SK-N-SH (cell line): Measurements from ENCODE around the gene CNTN3. TPM values are rescaled to one million over a fixed set of nuclear protein-coding genes. Genes with fewer than 3 reads are reported as not detected.

Experiments used
- CTCF ChIA-PET: fragments of 300-600, 350-600 bp; formaldehyde crosslinking; extraction: SDS; loops from one replicate; lab custom pipeline; 2021; lab: Yijun Ruan, JAX
- POLR2A ChIA-PET: fragments of 350-600 bp; sonication (Branson Sonifier 250); formaldehyde crosslinking; extraction: SDS; loops from one replicate; lab custom pipeline; 2020; ENCODE audit warnings: antibody characterized with exemption, inconsistent platforms; lab: Yijun Ruan, JAX
- DNase-seq: peaks from one replicate; pipeline ENCODE4 v3.0.0; 2012
- H2AFZ ChIP-seq: fragments of 200-600 bp; sonication (generic); 2 replicates; pipeline ENCODE4 v1.8.1; 2016; ENCODE audit warnings: antibody characterized with exemption, mild to moderate bottlenecking, low read depth
- H3F3A ChIP-seq: fragments of 200-600 bp; sonication (generic); replicated peaks from 2 replicates; pipeline ENCODE3; 2016; ENCODE audit warnings: antibody characterized with exemption, mild to moderate bottlenecking; ENCODE audit not compliant: insufficient read depth
- H3K27ac ChIP-seq, 2 experiments: fragments of 200-500 bp in 1 of 2; fragments of 200-600 bp in 1 of 2; sonication (Bioruptor generic) in 1 of 2; sonication (generic), shearing (Covaris generic) in 1 of 2; 2 replicates each; pipeline versions ENCODE4 v1.5.1 to v1.6.1; 2014 to 2016; ENCODE audit warnings: low read depth in 2 of 2, inconsistent platforms in 1 of 2, low read length in 1 of 2, mild to moderate bottlenecking in 1 of 2, mixed read lengths in 1 of 2
- H3K27me3 ChIP-seq: fragments of 200-600 bp; sonication (generic), shearing (Covaris generic); 2 replicates; pipeline ENCODE4 v1.6.1; 2016; ENCODE audit warnings: mixed run types; ENCODE audit not compliant: insufficient read depth
- H3K36me3 ChIP-seq, 2 experiments: fragments of 200-500 bp in 1 of 2; fragments of 200-600 bp in 1 of 2; sonication (Bioruptor generic) in 1 of 2; sonication (generic) in 1 of 2; replicated peaks in 1 of 2; 2 replicates each; pipeline versions ENCODE3 to v1.5.1; 2014 to 2016; ENCODE audit warnings: low read length in 1 of 2, mild to moderate bottlenecking in 1 of 2; ENCODE audit not compliant: insufficient read depth in 2 of 2, control insufficient read depth in 1 of 2
- H3K4me1 ChIP-seq, 2 experiments: fragments of 200-500 bp in 1 of 2; fragments of 200-600 bp in 1 of 2; sonication (Bioruptor generic) in 1 of 2; sonication (generic), shearing (Covaris generic) in 1 of 2; 2 replicates each; pipeline versions ENCODE4 v1.5.1 to v1.6.1; 2014 to 2016; ENCODE audit warnings: low read depth in 1 of 2, low read length in 1 of 2, mixed run types in 1 of 2; ENCODE audit not compliant: insufficient read depth in 2 of 2, control insufficient read depth in 1 of 2
- H3K4me2 ChIP-seq: fragments of 200-600 bp; sonication (generic), shearing (Covaris generic); 2 replicates; pipeline ENCODE4 v1.6.1; 2017; ENCODE audit warnings: mixed run types
- H3K4me3 ChIP-seq, 2 experiments: fragments of 200-500 bp in 1 of 2; fragments of 200-600 bp in 1 of 2; sonication (Bioruptor generic) in 1 of 2; sonication (generic), shearing (Covaris generic) in 1 of 2; 2 replicates each; pipeline versions ENCODE4 v1.5.1 to v1.8.1; 2014 to 2016; ENCODE audit warnings: low read depth in 2 of 2, inconsistent platforms in 1 of 2, low read length in 1 of 2, mild to moderate bottlenecking in 1 of 2, mixed read lengths in 1 of 2, moderate library complexity in 1 of 2
- H3K79me2 ChIP-seq: fragments of 200-600 bp; sonication (generic); 2 replicates; pipeline ENCODE4 v1.8.1; 2017; ENCODE audit warnings: mild to moderate bottlenecking; ENCODE audit not compliant: insufficient read depth
- H3K9ac ChIP-seq: fragments of 200-600 bp; sonication (generic); 2 replicates; pipeline ENCODE4 v1.6.1; 2017; ENCODE audit warnings: mixed run types
- H3K9me2 ChIP-seq: fragments of 200-600 bp; sonication (generic); 2 replicates; pipeline ENCODE4 v1.6.1; 2017; ENCODE audit warnings: mixed run types
- H3K9me3 ChIP-seq: fragments of 200-600 bp; sonication (generic); 2 replicates; pipeline ENCODE4 v1.6.1; 2017; ENCODE audit warnings: mixed run types, mild to moderate bottlenecking, moderate library complexity
- H4K20me1 ChIP-seq: fragments of 200-600 bp; sonication (generic); 2 replicates; pipeline ENCODE4 v1.6.1; 2017; ENCODE audit warnings: mild to moderate bottlenecking, mixed run types; ENCODE audit not compliant: insufficient read depth
- CTCF ChIP-seq: fragments of 200-600 bp; sonication (generic); IDR thresholded peaks from 2 replicates; pipeline ENCODE4 v1.6.1; 2017; ENCODE audit warnings: antibody characterized with exemption, mild to moderate bottlenecking, moderate library complexity
- ELF1 ChIP-seq: IDR thresholded peaks from 2 replicates; pipeline ENCODE4 v1.4.0; 2012
- FOSL2 ChIP-seq: IDR thresholded peaks from 2 replicates; pipeline ENCODE4 v1.4.0; 2012; ENCODE audit warnings: low read depth, mild to moderate bottlenecking, moderate library complexity, borderline replicate concordance
- FOXJ3 ChIP-seq: sonication (generic); formaldehyde crosslinking; IDR thresholded peaks from 2 replicates; pipeline ENCODE4 v1.5.1; 2020; ENCODE audit warnings: mild to moderate bottlenecking, missing genetic modification reagents
- GABPA ChIP-seq: IDR thresholded peaks from 2 replicates; pipeline ENCODE4 v1.4.0; 2012; ENCODE audit warnings: low read depth, mild to moderate bottlenecking
- GATA2 ChIP-seq: sonication (generic); formaldehyde crosslinking; IDR thresholded peaks from 2 replicates; pipeline ENCODE4 v1.5.0; 2020; ENCODE audit warnings: mild to moderate bottlenecking, missing genetic modification reagents
- MEF2A ChIP-seq: IDR thresholded peaks from 2 replicates; pipeline ENCODE4 v1.4.0; 2012; ENCODE audit warnings: low read depth, borderline replicate concordance
- MXI1 ChIP-seq: IDR thresholded peaks from 2 replicates; pipeline ENCODE4 v1.6.1; 2012; ENCODE audit warnings: mild to moderate bottlenecking, low read depth, low read length, improper control_type of control experiment
- POLR2AphosphoS5 ChIP-seq: IDR thresholded peaks from 2 replicates; pipeline ENCODE4 v1.6.1; 2012; ENCODE audit warnings: low read depth, low read length
- RCOR1 ChIP-seq: fragments of 150-350 bp; IDR thresholded peaks from 2 replicates; pipeline ENCODE4 v1.6.1; 2017; ENCODE audit warnings: antibody characterized with exemption, low read length
- RXRA ChIP-seq: IDR thresholded peaks from 2 replicates; pipeline ENCODE4 v1.4.0; 2012; ENCODE audit warnings: low read depth, mild to moderate bottlenecking, borderline replicate concordance
- SIN3A ChIP-seq: IDR thresholded peaks from 2 replicates; pipeline ENCODE4 v1.6.1; 2012; ENCODE audit warnings: low read depth, mild to moderate bottlenecking, low read length, moderate library complexity, borderline replicate concordance
- SMC3 ChIP-seq: IDR thresholded peaks from 2 replicates; pipeline ENCODE4 v1.6.1; 2012; ENCODE audit warnings: low read depth, low read length, improper control_type of control experiment
- TAF1 ChIP-seq: IDR thresholded peaks from 2 replicates; pipeline ENCODE4 v1.6.1; 2012; ENCODE audit warnings: low read depth, mild to moderate bottlenecking, low read length, moderate library complexity, borderline replicate concordance
- TCF12 ChIP-seq: IDR thresholded peaks from 2 replicates; pipeline ENCODE4 v1.4.0; 2012
- USF1 ChIP-seq: IDR thresholded peaks from 2 replicates; pipeline ENCODE4 v1.4.0; 2012; ENCODE audit warnings: low read depth, borderline replicate concordance
- WGBS: methylation state at CpG from one replicate; pipeline ENCODE4 v1.1.6; 2017; ENCODE audit warnings: low lambda C conversion rate; 5-methylcytosine and 5-hydroxymethylcytosine counted together
- polyA plus RNA-seq, 3 experiments: library from polyadenylated mRNA; depleted of rRNA; stranded (reverse); fragments of >200 nt; gene quantifications; 2 replicates each; pipeline ENCODE4 v1.2.3, GENCODE V29; 2012

The CNTN3 gene
- polyA plus RNA-seq, 1 of the 3 experiments (the other 2 are of a cell fraction) = 2.8 TPM

GRCh38 chr3:74584782-74585181 is 29.7 kb downstream of the CNTN3 start:
- no peaks in the 10 kb centered on the region for H3K9me2 ChIP-seq
- ChIA-PET CTCF (no interaction called here), POLR2A (no interaction called here)
- no peaks in the 10 kb centered on the region for H3K36me3 ChIP-seq
- H3K4me2 ChIP-seq = no peak overlapping the region
- TF ChIP-seq CTCF (no peak), TCF12 (no peak), FOXJ3 (CRISPR knock-in tag) (no peak), ELF1 (no peak), USF1 (no peak), SIN3A (no peak), SMC3 (no peak), FOSL2 (no peak), MXI1 (no peak), TAF1 (no peak), GATA2 (CRISPR knock-in tag) (no peak), RXRA (no peak)
- WGBS = 26% methylated on average over 2 of the region's 2 CpGs
- H3K9ac ChIP-seq = no peak overlapping the region
- H4K20me1 ChIP-seq = no peaks in the 10 kb centered on the region
- no peak overlapping the region for H3K27ac ChIP-seq
- H3K79me2 ChIP-seq = peaks cover 15% of the 10 kb centered on the region
- H3F3A ChIP-seq = no peaks in the 10 kb centered on the region
- H3K27me3 ChIP-seq = no peaks in the 10 kb centered on the region
- H3K9me3 ChIP-seq = no peaks in the 10 kb centered on the region
- no peak for DNase-seq
- H2AFZ ChIP-seq = no peak overlapping the region
- no peak overlapping the region for H3K4me3 ChIP-seq
- no peaks in the 10 kb centered on the region for H3K4me1 ChIP-seq

- Histone ChIP-seq H4K20me1 (no peaks in the 10 kb centered on the region), H3K4me1 (no peaks in the 10 kb centered on the region), H2AFZ (no peak overlapping the region), H3K27me3 (no peaks in the 10 kb centered on the region), H3F3A (no peaks in the 10 kb centered on the region), H3K4me3 (no peak overlapping the region), H3K27ac (no peak overlapping the region), H3K4me2 (no peak overlapping the region), H3K9me2 (no peaks in the 10 kb centered on the region), H3K9ac (no peak overlapping the region), H3K79me2 (peaks cover 19% of the 10 kb centered on the region), H3K36me3 (no peaks in the 10 kb centered on the region), H3K9me3 (no peaks in the 10 kb centered on the region)
- POLR2A ChIA-PET = no interaction called here
- no peak for TF ChIP-seq RCOR1
- TF ChIP-seq GABPA = no peak
- TF ChIP-seq POLR2AphosphoS5 = no peak
- no peak for TF ChIP-seq TCF12
- TF ChIP-seq MEF2A = no peak
- no peak for TF ChIP-seq MXI1
- CTCF ChIA-PET = no interaction called here
- WGBS = 52% methylated on average over 5 of the region's 5 CpGs
- no peak for DNase-seq
Observed at GRCh38 chr3:74582982-74583381, 31.5 kb downstream of the CNTN3 start.
